Forelimb muscle (tissue), 1 donor: ENCODE data around the gene VPS13A. TPM values are rescaled to one million over a fixed set of nuclear protein-coding genes. Genes with fewer than 3 reads are reported as not detected.
"Not testable (repeated sequence)": the region's sequence is repeated elsewhere in the genome, so short reads cannot be mapped to it uniquely, and the experiment has no call there.

Source experiments
- DNase-seq: peaks from one replicate; pipeline ENCODE4 v3.0.0-alpha.2; 2013; ENCODE audit warnings: low read depth
- polyA plus RNA-seq: library from polyadenylated mRNA; unstranded; fragments of 120-200 nt; gene quantifications from one replicate; pipeline ENCODE4 v1.2.1, GENCODE V29; 2013; ENCODE audit not compliant: insufficient read length

Gene VPS13A
- polyA plus RNA-seq, 1 donor: 21.3 TPM

- DNase-seq: no peak
Measured at GRCh38 chr9:77423841-77424240, 246.5 kb downstream of the VPS13A start.

- no peak for DNase-seq
Measured at GRCh38 chr9:77424993-77425392, 247.7 kb downstream of the VPS13A start.

GRCh38 chr9:77426712-77427111 lies 249.4 kb downstream of the VPS13A start:
- DNase-seq: no peak

GRCh38 chr9:77427256-77427927 lies 250.1 kb downstream of the VPS13A start:
- DNase-seq: no peak

- DNase-seq: no peak
Measured at GRCh38 chr9:77429928-77430327, 252.6 kb downstream of the VPS13A start.

GRCh38 chr9:77432053-77432452 lies 254.7 kb downstream of the VPS13A start:
- no peak for DNase-seq

- DNase-seq: peak; percentile 51
Measured at GRCh38 chr9:77433675-77434445, 256.5 kb downstream of the VPS13A start.

GRCh38 chr9:77435277-77435676 lies 257.9 kb downstream of the VPS13A start:
- no peak for DNase-seq

GRCh38 chr9:77435688-77436087 lies 258.4 kb downstream of the VPS13A start:
- no peak for DNase-seq

- DNase-seq: no peak
Measured at GRCh38 chr9:77438653-77439052, 261.3 kb downstream of the VPS13A start.

GRCh38 chr9:77440057-77440456 lies 262.7 kb downstream of the VPS13A start:
- peak; percentile 73 for DNase-seq

GRCh38 chr9:77441124-77441523 lies 263.8 kb downstream of the VPS13A start:
- DNase-seq: not testable (repeated sequence)

- DNase-seq: no peak
Measured at GRCh38 chr9:77442436-77442835, 265.1 kb downstream of the VPS13A start.

- no peak for DNase-seq
Measured at GRCh38 chr9:77447646-77448045, 270.3 kb downstream of the VPS13A start.

- no peak for DNase-seq
Measured at GRCh38 chr9:77449240-77450084, 272.1 kb downstream of the VPS13A start.

GRCh38 chr9:77450085-77450475 lies 272.7 kb downstream of the VPS13A start:
- DNase-seq: no peak

- DNase-seq: no peak
Measured at GRCh38 chr9:77451507-77451906, 274.2 kb downstream of the VPS13A start.

- DNase-seq: no peak
Measured at GRCh38 chr9:77453825-77454647, 276.7 kb downstream of the VPS13A start.

GRCh38 chr9:77454663-77455062 lies 277.3 kb downstream of the VPS13A start:
- DNase-seq: no peak

GRCh38 chr9:77455312-77455927 lies 278.1 kb downstream of the VPS13A start:
- no peak for DNase-seq

- DNase-seq: no peak
Measured at GRCh38 chr9:77456829-77457437, 279.6 kb downstream of the VPS13A start.
